Heart right ventricle (tissue), 16 donors: ENCODE data around the gene TAC3. TPM values are rescaled to one million over a fixed set of nuclear protein-coding genes. Genes with fewer than 3 reads are reported as not detected.

Source experiments
- ATAC-seq, 8 donors: fragments of 200-7000 bp; cut with Tn5 transposase; one replicate each; pipeline ENCODE4 v1.9.1; 2020; ENCODE audit warnings: mild to moderate bottlenecking in 8 of 8, moderate library complexity in 8 of 8, moderate number of reproducible peaks in 1 of 8
- DNase-seq, 2 donors: peaks; one replicate each; pipeline ENCODE4 v3.0.0-alpha.2; 2020
- H3K27ac ChIP-seq, 10 donors: fragments of 200-600 bp; sonication (generic) in 2 of 10; one replicate each; pipeline versions ENCODE4 v1.5.0 to v1.8.0; 2020 to 2022; ENCODE audit warnings: mild to moderate bottlenecking in 3 of 10
- H3K27me3 ChIP-seq, 7 donors: fragments of 200-600 bp; one replicate each; pipeline ENCODE4 v1.8.0; 2021 to 2022; ENCODE audit warnings: mild to moderate bottlenecking in 2 of 7
- H3K36me3 ChIP-seq, 9 donors: fragments of 200-600 bp; sonication (generic) in 1 of 9; one replicate each; pipeline versions ENCODE4 v1.5.0 to v1.8.0; 2020 to 2022; ENCODE audit warnings: mild to moderate bottlenecking in 2 of 9
- H3K4me1 ChIP-seq, 9 donors: fragments of 200-600 bp; sonication (generic) in 1 of 9; one replicate each; pipeline versions ENCODE4 v1.5.0 to v1.8.0; 2020 to 2022; ENCODE audit warnings: mild to moderate bottlenecking in 4 of 9
- H3K4me3 ChIP-seq, 10 donors: fragments of 200-600 bp; sonication (generic) in 2 of 10; one replicate each; pipeline versions ENCODE4 v1.5.0 to v1.8.0; 2020 to 2022; ENCODE audit warnings: mild to moderate bottlenecking in 7 of 10, moderate library complexity in 2 of 10
- H3K9me3 ChIP-seq, 11 donors: fragments of 200-600 bp in 10 of 11; sonication (generic) in 2 of 11; one replicate each; pipeline versions ENCODE4 v1.5.0 to v1.8.0; 2013 to 2022; ENCODE audit warnings: mild to moderate bottlenecking in 2 of 11, control low read depth in 1 of 11, moderate library complexity in 1 of 11
- CTCF ChIP-seq, 9 donors: fragments of 200-600 bp; sonication (generic) in 2 of 9; IDR thresholded peaks; one replicate each; pipeline versions ENCODE4 v1.5.0 to v1.8.0; 2021 to 2022; ENCODE audit warnings: antibody characterized with exemption in 9 of 9, mild to moderate bottlenecking in 5 of 9, moderate library complexity in 1 of 9
- WGBS, 2 donors: extraction: QIAGEN DNeasy Blood & Tissue Kit; methylation state at CpG; one replicate each; pipeline ENCODE4 v1.1.7; 2013; ENCODE audit warnings: inconsistent platforms in 1 of 2; 5-methylcytosine and 5-hydroxymethylcytosine counted together
- intact Hi-C, 10 donors: fragments of 100-400 bp; cut with DNase I; formaldehyde crosslinking; loops; one replicate each; pipeline versions ENCODE4 v1.11.1 to v1.14.2; 2022
- polyA plus RNA-seq, 2 donors: library from polyadenylated mRNA; stranded (reverse); fragments of 200-250 nt; gene quantifications; one replicate each; pipeline ENCODE4 v1.2.3, GENCODE V29; 2013
- total RNA-seq, 10 donors: library from RNA; stranded (reverse); fragmentation: NEBNext Ultra II Directional in 3 of 10; extraction: Animal tissue kit (Norgen Biotek cat#: 25700) in 3 of 10; gene quantifications; one replicate each; pipeline versions ENCODE4 v1.2.1 to v1.2.4, GENCODE V29; 2021 to 2023
- donor health status: Arrhythmogenic right ventricular cardiomyopathy.
- donor health status: ischemic (EF 13 %, LVEDD 7.1; RV severe dilation, severe dysfunction).
- donor health status: healthy with polysubstance abuse.
- donor health status: DM: no; HTN: yes; CAD: no.
- donor health status: DM: no; HTN: no; CAD: no.
- donor health status: ischemic (EF 25% LVEDD 6.9; RV normal size, moderate dysfunction).
- donor health status: ischemic (EF 25% LVEDD 5.7; RV mildly dilated, moderate dysfunction).
- donor health status: healthy.
- donor health status: DM: yes; HTN: yes; CAD: no.
- donor health status: Ischemic cardiomyopathy.
- donor health status: ischemic (EF 35%, LVEDD 5.7; RV mildly dilated, moderate dysfunction).
- donor health status: nonischemic (EF 11% LVEDD 7.7; RV severe dilation, severe dysfunction).
- donor health status: DM: yes; HTN: yes; CAD: no.
- donor health status: PGD.
- donor health status: ischemic (EF 29% LVEDD 5.4; RV normal size, mild dysfunction).
- donor health status: nonischemic (EF 23%, LVEDD 6.1; RV moderate dilation, normal function).

The TAC3 gene
- total and polyA plus RNA-seq, 12 donors = not detected

- ATAC-seq (no peak), DNase-seq (no peak)
- Histone ChIP-seq H3K9me3 (no peaks in the 10 kb centered on the region), H3K36me3 (no peaks in the 10 kb centered on the region), H3K27me3 (peaks cover 0 to 25% (median 10%) of the 10 kb centered on the region in 7 donors), H3K4me3 (no peak overlapping the region), H3K4me1 (peaks cover 0 to 23% (median 0%) of the 10 kb centered on the region in 9 donors), H3K27ac (no peak overlapping the region)
- WGBS, 2 donors = 95% methylated on average over 2 of the region's 2 CpGs
- intact Hi-C loops = no loop called here
- no peak for TF ChIP-seq CTCF (IDR thresholded peaks at IDR 0.05)
Observed at GRCh38 chr12:57042695-57043094, 26.4 kb upstream of the TAC3 start.

- WGBS, 2 donors = 61 to 72% methylated on average over 2 of the region's 2 CpGs
- H3K27ac ChIP-seq = no peak overlapping the region
- peaks cover 0 to 19% (median 4%) of the 10 kb centered on the region in 7 donors for H3K27me3 ChIP-seq
- intact Hi-C loops = no loop called here
- H3K9me3 ChIP-seq = no peaks in the 10 kb centered on the region
- ATAC-seq (no peak), DNase-seq (no peak)
- no peak overlapping the region for H3K4me3 ChIP-seq
- no peaks in the 10 kb centered on the region for H3K36me3 ChIP-seq
- no peak for TF ChIP-seq CTCF (IDR thresholded peaks at IDR 0.05)
- H3K4me1 ChIP-seq = peaks cover 0 to 4% (median 0%) of the 10 kb centered on the region in 9 donors
Observed at GRCh38 chr12:57040750-57041149, 24.4 kb upstream of the TAC3 start.

- Histone ChIP-seq H3K4me1 (peaks cover 0 to 4% (median 0%) of the 10 kb centered on the region in 9 donors), H3K27ac (no peak overlapping the region), H3K9me3 (no peaks in the 10 kb centered on the region), H3K36me3 (no peaks in the 10 kb centered on the region), H3K27me3 (peaks cover 0 to 15% (median 4%) of the 10 kb centered on the region in 7 donors), H3K4me3 (no peak overlapping the region)
- no peak for TF ChIP-seq CTCF (IDR thresholded peaks at IDR 0.05)
- intact Hi-C loops = no loop called here
- ATAC-seq = no peak
- WGBS, 2 donors = 92 to 93% methylated on average over 4 of the region's 4 CpGs
- no peak for DNase-seq
Observed at GRCh38 chr12:57040211-57040610, 23.9 kb upstream of the TAC3 start.

- TF ChIP-seq CTCF (IDR thresholded peaks at IDR 0.05) = no peak
- no peak for DNase-seq
- intact Hi-C loops = no loop called here
- H3K4me3 ChIP-seq = no peak overlapping the region
- WGBS, 2 donors = 65 to 66% methylated on average over 9 of the region's 9 CpGs
- H3K9me3 ChIP-seq = no peaks in the 10 kb centered on the region
- H3K4me1 ChIP-seq = peaks cover 0 to 4% (median 0%) of the 10 kb centered on the region in 9 donors
- no peak overlapping the region for H3K27ac ChIP-seq
- no peaks in the 10 kb centered on the region for H3K36me3 ChIP-seq
- peaks cover 0 to 12% (median 4%) of the 10 kb centered on the region in 7 donors for H3K27me3 ChIP-seq
- ATAC-seq = no peak
Observed at GRCh38 chr12:57039016-57039798, 22.9 kb upstream of the TAC3 start.
